GM19372 (cell line): ENCODE data around the gene GABBR1.
"Not testable (repeated sequence)": the region's sequence is repeated elsewhere in the genome, so short reads cannot be mapped to it uniquely, and the experiment has no call there.

Experiments
- ATAC-seq: cut with Tn5 transposase; IDR thresholded peaks from one replicate; pipeline ENCODE4 v1.9.1; 2021; ENCODE audit warnings: mild to moderate bottlenecking, low read depth, moderate library complexity; ENCODE audit not compliant: unreplicated experiment

The GABBR1 gene

GRCh38 chr6:29632789-29633533 is at the start of gene GABBR1:
GABBR1 (minus strand) TSS chr6:29633183; CDS start chr6:29632385, 798 bp downstream.
- ATAC-seq = peak; percentile 63

- ATAC-seq = no peak
These were observed 48.8 kb upstream of the GABBR1 start for GRCh38 chr6:29681811-29682210.

- ATAC-seq = no peak
These were observed 47.9 kb upstream of the GABBR1 start, which contains the start of gene ZFP57 for GRCh38 chr6:29680904-29681303. ZFP57 (minus strand) TSS chr6:29681152; CDS start chr6:29677003, 4,149 bp downstream.

GRCh38 chr6:29680416-29680815 is 47.4 kb upstream of the GABBR1 start:
- ATAC-seq = no peak

- ATAC-seq = no peak
These were observed 47.0 kb upstream of the GABBR1 start for GRCh38 chr6:29679962-29680361.

GRCh38 chr6:29678114-29678513 is 45.1 kb upstream of the GABBR1 start:
- ATAC-seq = no peak

- no peak for ATAC-seq
These were observed 44.1 kb upstream of the GABBR1 start for GRCh38 chr6:29676981-29677601.

- no peak for ATAC-seq
These were observed 42.6 kb upstream of the GABBR1 start for GRCh38 chr6:29675561-29675960.

GRCh38 chr6:29674008-29674407 is 41.0 kb upstream of the GABBR1 start:
- ATAC-seq = no peak

GRCh38 chr6:29673161-29673560 is 40.2 kb upstream of the GABBR1 start:
- ATAC-seq = no peak

GRCh38 chr6:29672116-29672515 is 39.1 kb upstream of the GABBR1 start:
- not testable (repeated sequence) for ATAC-seq

GRCh38 chr6:29671026-29671425 is 38.0 kb upstream of the GABBR1 start:
- no peak for ATAC-seq

GRCh38 chr6:29667158-29667557 is 34.2 kb upstream of the GABBR1 start:
- no peak for ATAC-seq

- ATAC-seq = no peak
These were observed 33.8 kb upstream of the GABBR1 start for GRCh38 chr6:29666826-29667130.

GRCh38 chr6:29665942-29666825 is 33.2 kb upstream of the GABBR1 start:
- ATAC-seq = no peak

GRCh38 chr6:29663300-29664042 is 30.5 kb upstream of the GABBR1 start:
- no peak for ATAC-seq

- ATAC-seq = not testable (repeated sequence)
These were observed 28.6 kb upstream of the GABBR1 start for GRCh38 chr6:29661502-29662141.

GRCh38 chr6:29661071-29661470 is 28.1 kb upstream of the GABBR1 start:
- no peak for ATAC-seq

GRCh38 chr6:29656798-29657197 is 23.8 kb upstream of the GABBR1 start, which contains the start of gene MOG:
MOG (plus strand) TSS chr6:29657092; CDS start chr6:29657210, 118 bp downstream.
- ATAC-seq = no peak

GRCh38 chr6:29656157-29656556 is 23.2 kb upstream of the GABBR1 start:
- no peak for ATAC-seq
